Femur (tissue), 1 donor: ENCODE results near the gene CRYAB.
"Not testable (repeated sequence)": the region's sequence is repeated elsewhere in the genome, so short reads cannot be mapped to it uniquely, and the experiment has no call there.

Experiments
- DNase-seq: peaks from one replicate; pipeline ENCODE4 v3.0.0-alpha.2; 2017

CRYAB gene

DNA sequence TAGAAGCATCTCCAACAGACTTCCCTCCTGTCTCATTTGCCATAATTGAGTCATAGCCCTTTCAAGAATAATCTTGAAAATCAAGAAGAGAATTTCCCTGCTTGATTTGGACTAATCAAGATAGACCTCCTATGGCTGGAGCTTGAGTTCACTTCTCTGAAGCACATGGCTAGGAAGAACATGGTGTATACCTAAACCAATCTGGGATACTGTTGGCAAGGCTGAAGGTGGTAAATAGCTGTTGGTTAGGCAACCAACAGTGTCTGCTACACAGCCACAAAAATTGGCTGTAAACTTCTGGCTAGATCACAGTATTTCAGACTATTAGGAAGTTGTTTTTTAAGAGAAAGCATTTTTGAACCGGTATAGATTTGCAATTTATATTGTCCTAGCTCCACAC is 4.9 kb downstream of the CRYAB start:
- DNase-seq = no peak

DNA sequence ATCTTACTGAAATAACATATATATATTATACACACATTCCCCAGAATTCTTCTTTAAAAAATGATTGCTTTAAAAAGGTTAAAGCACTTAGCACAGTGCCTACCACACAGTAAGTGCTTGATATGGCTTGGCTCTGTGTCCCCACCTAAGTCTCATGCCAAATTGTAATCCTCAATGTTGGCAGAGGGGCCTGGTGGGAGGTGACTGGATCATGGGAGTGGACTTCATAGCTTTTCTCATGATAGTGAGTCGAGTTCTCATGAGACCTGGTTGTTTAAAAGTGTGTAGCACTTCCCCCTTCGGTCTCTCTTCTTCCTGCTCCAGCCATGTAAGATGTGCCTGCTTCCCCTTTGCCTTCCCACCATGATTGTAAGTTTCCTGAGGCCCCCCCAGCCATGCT is 6.2 kb downstream of the CRYAB start:
- peak; percentile 36 for DNase-seq

DNA sequence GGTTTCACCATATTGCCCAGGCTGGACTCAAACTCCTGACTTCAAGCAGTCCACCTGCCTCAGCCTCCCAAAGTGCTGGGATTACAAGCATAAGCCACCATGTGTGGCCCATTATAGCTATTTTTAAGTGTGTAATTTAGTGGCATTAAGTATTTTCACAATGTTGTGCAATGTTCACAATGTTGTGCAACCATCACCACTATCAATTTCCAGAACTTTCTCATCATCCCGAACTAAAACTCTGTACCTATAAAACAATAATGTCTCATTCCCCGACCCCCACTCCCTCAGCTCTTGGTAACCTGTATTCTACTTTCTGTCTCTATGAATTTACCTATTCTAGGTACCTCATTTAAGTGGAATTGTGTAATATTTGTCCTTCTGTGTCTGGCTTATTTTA is 24.7 kb downstream of the CRYAB start:
- DNase-seq = no peak

GRCh38 chr11:111886032-111886431 is 25.5 kb downstream of the CRYAB start:
- DNase-seq = no peak

DNA sequence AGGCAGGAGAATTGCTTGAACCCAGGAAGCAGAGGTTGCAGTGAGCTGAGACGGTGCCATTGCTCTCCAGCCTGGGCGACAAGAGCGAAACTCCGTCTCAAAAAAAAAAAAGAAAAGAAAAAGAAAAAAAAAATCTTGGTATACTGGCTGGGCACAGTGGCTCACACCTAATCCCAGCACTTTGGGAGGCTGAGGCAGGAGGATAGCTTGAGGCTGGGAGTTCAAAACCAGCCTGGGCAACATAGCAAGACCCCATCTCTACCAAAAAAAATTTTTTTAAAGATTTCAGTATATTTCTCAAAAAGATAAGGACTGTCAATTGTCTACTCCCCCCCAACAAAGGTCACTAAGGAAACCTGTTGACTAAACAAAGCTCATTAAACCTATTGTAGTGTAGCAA is 26.5 kb downstream of the CRYAB start:
- not testable (repeated sequence) for DNase-seq

DNA sequence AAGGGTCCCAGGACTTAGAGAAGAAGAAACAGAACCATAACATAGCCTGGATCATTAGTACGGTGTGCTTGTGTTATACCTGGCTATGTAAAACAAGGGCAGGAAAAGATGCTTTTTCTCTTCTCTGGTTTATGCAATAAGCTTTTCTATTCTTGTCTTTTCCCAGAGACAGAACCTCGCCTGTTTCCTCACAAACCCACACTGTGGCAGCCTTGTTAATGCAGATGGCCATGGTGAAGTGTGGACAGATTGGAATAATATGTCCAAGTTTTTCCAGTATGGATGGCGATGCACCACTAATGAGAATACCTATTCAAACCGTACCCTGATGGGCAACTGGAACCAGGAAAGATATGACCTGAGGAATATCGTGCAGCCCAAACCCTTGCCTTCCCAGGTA is 29.4 kb downstream of the CRYAB start:
- DNase-seq = no peak

- no peak for DNase-seq
Measured at GRCh38 chr11:111879637-111879960, 32.0 kb downstream of the CRYAB start.

GRCh38 chr11:111878849-111879636 is 32.5 kb downstream of the CRYAB start, which contains the start of the genes CFAP68 and FDXACB1:
Gene CFAP68, plus strand, starts transcription at chr11:111879541. Its CDS starts 20 bp downstream, at chr11:111879561.
Gene FDXACB1, minus strand, starts transcription at chr11:111879165. Its CDS starts 33 bp downstream, at chr11:111879132.
- peak; percentile 98 for DNase-seq

- DNase-seq = no peak
Measured at GRCh38 chr11:111878385-111878848, 33.2 kb downstream of the CRYAB start.

- DNase-seq = no peak
Measured at GRCh38 chr11:111871693-111872161, 39.8 kb downstream of the CRYAB start.

GRCh38 chr11:111870886-111871692 is 40.5 kb downstream of the CRYAB start, which contains the start of gene ALG9:
Gene ALG9, minus strand, starts transcription at chr11:111871581. Its CDS starts 99 bp downstream, at chr11:111871482.
- peak; percentile 88 for DNase-seq

GRCh38 chr11:111870522-111870885 is 41.1 kb downstream of the CRYAB start:
- no peak for DNase-seq

GRCh38 chr11:111870113-111870512 is 41.5 kb downstream of the CRYAB start:
- no peak for DNase-seq

- DNase-seq = no peak
Measured at GRCh38 chr11:111860257-111860656, 51.3 kb downstream of the CRYAB start.
